H4 (cell line): ENCODE data around the gene SPP1. TPM values are rescaled to one million over a fixed set of nuclear protein-coding genes. Genes with fewer than 3 reads are reported as not detected.

Source experiments
- DNase-seq: peaks from one replicate; pipeline ENCODE4 v3.0.0-alpha.2; 2015; ENCODE audit warnings: low spot score
- total RNA-seq: library from RNA; depleted of rRNA; stranded (reverse); fragments of >200 nt; shearing (Covaris generic); gene quantifications from 2 replicates; pipeline ENCODE4 v1.2.3, GENCODE V29; 2014

SPP1 gene
- total RNA-seq, 1 experiment from 2014 or later: 219 TPM

DNA sequence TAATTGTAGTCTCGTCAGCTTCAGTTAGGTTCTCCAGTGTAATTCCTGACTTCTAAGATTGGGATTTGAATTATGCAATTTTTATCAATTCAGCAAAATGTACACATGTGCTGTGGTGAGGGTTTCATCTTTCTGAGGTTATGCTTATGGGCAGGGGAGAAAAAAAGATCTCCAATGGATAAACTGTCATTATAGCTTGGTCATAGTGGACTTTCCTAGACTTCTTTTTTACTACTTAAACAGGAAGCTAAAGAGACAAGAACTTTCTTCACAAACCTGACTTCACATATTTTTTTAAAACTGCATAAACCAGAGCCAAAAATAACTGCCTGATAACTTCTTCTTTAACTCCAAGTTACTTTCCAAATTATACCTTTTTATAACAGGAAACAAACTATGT lies 21.7 kb upstream of the SPP1 start:
- DNase-seq: no peak

DNA sequence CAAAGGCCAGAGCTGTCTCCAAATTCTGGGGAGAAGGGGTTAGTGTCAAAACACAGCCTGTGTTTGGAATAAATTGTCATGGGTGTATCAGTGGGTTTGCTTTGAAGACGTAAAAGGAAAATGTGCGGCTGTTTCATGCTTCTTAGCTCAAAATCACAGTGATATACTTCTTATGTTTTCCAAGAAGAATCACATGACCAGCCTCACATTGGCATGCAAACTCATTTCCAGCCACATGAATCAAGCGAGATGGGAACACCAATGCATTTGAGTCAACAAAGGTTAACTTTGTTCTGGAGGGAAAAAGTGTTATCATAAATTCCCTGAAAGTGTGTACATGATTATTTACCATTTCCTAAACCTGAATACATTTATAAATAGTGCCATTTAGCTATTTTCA lies 19.0 kb upstream of the SPP1 start:
- no peak for DNase-seq

DNA sequence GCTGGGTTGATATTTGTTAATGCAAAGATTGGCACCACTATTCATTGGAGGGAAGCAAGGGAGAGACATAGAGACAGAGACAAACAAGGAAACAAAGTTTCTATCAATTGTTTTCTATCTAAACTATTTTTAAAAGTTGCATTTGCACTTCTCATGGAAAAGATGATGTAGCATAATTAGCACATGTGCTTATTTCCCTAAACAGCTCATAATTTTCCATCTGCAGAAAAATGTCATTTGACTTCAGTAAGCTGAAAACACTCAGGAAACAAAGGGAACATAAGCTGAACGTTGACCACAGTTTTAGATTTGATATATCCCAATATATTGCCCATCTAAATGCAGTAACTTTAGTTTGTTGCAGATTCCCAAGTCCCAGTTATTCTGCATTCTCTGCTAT lies 18.5 kb upstream of the SPP1 start:
- no peak for DNase-seq

DNA sequence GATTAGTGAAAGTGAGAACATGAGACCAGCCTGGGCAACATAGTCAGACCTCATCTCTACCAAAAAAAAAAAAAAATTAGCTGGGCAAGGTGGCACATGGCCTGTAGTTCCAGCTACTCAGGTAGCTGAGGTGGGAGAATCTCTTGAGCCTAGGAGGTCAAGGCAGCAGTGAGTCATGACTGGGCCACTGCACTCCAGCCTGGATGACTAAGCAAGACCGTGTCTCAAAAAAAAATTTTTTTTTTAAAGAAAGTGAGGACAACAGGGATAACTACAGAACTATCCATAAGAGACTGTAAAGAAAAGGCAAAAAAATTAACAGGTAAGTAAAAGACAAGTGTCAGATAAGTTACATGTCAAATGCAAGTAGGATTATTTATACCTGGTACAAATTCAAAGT lies 13.5 kb upstream of the SPP1 start:
- DNase-seq: peak; percentile 39

DNA sequence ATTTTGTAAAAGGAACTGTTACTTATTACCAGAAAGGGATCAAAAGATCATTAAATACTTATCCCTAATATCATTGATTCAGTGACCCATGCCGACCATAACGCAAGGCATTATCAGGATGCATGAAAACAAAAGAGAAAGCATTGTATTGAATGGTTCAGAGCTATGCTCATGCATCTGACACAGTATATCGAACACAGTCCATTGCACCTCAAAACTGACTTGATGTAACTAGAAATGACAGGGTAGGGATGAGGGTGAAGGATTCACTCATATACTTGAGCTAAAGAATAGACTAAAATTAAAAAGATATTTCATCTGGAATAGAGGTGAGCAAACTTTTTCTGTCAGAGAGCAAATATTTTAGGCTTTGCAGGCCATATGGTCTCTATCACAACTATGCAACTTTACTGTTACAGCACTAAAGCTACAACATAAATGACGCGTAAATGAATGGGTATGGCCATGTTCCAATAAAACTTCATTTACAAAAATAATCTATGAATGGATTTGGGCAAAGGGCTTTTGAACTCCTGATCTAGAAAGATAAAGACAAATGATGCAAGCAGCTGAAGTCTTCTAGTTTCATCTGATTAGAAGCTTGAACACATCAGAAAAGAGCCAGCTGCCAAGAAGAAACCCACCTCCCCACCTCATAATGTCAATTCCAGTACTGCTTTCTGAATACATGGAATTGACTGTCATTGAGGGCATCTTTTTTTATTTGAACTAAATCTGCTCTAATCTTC lies 12.9 kb upstream of the SPP1 start:
- DNase-seq: no peak

DNA sequence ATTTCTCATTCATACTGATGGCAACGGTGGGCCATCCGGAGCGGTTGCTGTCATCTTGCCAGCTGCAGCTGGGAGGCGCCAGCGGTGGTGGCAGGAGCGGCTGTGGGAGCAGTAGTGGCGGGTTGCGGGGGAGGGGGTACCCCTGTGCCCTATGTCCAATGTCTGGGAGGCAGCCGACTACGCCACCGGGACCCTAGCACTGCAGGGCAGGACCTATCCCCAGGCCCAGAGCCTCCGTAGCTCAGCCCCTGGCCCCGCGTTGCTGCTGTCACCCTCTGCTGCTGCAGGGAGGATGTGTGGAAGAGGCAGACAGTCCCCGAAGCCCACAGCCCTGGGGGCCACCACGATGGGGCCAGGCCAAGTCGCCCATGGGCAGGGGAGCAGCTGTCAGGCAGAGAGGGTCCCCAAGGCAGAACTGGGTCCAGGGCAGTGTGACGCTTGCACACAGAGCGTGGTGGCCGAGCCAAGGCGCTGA lies 10.0 kb upstream of the SPP1 start:
- no peak for DNase-seq

DNA sequence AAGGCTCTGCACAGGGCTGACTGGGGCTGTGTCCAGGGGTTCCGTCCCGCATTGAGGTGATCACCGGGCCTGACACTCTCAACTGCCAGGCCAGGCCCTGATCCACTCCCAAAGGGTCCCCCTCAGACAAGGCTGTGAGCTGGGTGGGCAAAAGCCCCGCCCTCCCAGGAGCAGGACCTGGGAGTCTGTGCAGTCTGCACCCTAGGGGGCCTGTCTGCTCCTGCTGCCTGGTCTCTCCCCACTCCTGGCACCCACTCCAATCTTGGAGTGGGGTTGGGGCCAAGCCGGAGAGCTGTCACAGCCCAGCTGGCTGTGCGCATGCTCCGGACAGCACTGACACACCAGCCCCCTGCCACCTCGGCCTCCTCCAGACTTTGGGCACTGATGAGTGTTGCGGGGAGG lies 9.4 kb upstream of the SPP1 start:
- no peak for DNase-seq

DNA sequence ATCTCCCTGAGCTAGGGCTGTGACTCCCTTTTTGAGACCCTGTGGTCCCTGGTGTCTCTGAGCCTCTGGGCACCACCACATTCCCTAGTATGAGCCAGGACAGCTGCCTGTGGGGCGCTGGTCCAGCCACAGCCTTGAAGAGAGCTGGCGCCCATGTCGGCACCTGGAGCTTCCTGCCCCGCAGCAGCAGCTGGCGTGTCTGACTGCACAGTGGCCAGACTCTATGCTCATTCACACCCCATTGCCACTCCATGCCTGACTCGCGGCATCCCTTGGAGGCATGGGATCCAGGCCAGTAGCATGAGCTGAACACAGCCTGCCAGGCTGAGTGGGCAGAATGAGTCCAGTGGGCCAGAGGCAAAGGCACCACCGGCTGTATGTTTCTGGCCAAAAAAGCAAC lies 8.3 kb upstream of the SPP1 start:
- no peak for DNase-seq

DNA sequence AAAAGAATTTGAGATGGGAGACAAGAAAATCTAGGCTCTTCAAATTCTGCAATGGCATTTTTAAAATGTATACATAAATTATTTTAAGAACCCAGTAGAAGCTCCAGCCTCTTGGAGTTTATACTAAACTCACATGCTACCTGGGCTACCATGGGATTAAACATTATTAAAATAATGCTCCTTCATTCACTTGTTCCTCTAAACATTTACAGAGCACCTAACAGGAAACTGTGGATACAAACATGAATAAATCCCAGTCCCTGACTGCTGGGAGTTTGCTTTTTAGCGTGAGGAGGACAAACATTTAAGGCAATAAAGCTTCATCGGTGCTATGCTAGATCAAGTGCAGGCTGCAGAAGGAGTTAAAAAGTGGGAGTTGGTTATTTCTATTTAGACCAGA lies 5.4 kb upstream of the SPP1 start:
- DNase-seq: no peak

DNA sequence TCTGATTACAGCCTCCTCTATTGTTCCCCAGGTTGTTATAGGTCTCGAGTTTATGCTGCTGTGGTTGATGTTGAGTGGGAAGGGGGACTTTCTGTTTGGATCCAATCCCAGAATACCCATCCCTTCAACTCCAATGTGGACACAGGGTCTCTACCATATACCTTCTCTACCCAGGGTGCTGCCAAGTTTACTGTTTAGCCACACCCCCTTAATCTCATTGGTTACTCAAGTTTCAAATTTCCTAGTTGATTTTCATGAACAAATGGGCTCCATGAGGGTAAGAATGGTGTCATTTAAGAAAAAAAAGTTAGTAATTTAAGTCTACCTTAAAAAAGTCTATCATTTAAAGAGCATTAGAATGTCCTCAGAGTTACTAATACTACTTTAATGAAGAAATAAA lies 3.6 kb upstream of the SPP1 start:
- no peak for DNase-seq

DNA sequence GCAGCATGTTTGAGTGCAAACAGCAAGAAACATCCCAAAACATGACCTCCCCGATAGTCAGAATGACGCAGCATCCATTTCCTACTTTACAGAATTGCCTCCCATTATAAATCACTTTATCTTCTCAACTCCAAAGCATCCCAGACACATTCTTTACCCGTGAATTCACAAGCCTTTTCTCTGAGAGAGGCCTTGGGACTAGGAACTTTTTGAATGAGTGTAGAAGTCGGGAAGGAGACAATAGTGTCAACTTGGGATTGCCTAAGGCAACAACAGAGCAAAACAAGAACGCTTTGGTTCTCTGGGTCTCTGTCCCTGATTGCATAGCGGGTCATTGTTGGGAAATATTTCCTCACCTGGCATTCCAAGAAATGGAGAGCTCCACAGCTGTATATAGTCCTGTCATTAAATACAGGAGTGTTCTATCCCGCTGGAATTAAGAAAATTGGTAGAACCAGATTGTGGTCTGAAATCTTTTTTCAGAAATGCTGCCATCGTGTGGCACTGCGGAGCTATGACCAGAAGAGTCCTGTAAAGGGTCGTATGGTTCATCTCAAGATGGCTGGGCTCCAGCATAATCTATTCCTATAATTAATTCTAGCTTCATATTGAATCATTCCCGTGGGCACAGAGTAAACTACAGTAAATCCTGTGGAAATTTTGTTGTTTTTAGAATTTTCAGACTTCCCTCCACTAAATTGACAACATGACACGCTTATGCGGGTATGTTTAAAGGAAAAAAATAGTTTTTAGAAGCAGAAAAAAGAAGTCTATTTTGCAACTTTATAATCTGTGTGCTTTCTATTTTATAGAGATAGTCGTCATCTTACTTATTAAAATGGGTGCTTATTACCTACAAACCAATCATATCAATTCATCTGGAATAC lies 2.0 kb upstream of the SPP1 start:
- DNase-seq: peak; percentile 73

DNA sequence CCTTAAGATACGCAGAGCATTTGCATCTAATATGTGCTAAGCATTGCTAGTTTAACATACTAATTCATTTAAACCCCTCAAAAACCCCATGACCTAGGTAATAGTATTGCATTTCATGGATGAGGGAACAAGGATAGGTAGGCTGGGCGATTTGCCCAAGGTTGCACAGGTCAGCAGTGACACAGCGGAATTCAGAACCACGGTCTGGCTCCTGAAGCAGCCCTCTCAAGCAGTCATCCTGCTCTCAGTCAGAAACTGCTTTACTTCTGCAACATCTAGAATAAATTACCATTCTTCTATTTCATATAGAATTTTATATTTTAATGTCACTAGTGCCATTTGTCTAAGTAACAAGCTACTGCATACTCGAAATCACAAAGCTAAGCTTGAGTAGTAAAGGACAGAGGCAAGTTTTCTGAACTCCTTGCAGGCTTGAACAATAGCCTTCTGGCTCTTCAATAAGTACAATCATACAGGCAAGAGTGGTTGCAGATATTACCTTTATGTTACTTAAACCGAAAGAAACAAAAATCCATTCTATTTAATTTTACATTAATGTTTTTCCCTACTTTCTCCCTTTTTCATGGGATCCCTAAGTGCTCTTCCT lies 555 bp upstream of the SPP1 start:
- peak; percentile 52 for DNase-seq

DNA sequence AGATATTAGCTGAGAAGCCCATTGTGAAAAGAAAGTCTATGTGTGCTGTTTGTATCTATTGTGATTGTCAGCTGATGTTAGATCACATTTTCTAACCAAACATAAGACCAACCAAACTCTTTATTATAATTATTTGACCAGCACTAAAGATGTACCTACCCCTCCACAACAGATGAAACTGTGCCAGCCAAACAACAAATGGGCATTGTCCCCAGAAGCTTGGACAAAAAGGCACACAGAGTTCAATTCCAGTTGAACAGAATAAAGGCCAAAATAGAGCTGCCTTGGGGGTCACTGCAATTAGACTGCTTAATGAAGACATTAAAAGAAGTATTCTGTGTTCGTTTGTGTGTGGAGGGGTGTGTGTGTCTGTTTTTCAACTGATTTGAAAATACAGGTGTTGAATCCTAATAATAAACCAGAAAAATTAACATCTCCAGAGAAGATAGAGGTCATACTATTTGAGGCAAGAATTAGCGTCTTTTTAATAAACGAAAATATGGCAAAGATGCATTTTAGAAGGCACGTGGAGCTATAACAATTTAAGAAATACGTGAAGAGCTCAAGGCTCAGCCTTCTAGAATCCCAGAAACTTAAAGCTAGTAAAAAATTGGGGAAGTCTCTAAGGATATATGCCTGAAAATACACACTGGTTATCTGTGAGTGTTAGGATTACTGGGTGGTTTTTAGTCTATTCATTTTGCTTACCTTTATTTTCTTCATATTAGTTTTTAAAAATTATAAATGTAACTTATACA lies 2.2 kb downstream of the SPP1 start:
- no peak for DNase-seq

DNA sequence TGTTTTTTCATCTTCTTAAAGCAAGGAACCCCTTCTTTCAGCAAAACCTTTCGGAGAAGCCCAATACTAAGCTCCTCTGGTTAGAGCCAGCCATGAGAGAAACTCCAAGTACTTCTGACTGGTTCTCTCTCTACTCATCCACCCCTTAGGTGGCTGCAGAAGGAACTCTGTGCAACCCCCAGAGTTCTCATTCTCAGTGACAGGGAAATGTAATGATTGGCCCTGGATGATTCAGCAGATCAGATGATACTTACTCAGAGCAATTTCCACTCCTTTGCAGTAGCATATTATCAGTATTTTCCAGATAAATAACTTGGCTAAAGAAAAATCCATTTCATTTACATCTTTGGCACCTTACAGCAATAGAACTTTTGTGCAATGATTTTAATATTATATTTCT lies 3.2 kb downstream of the SPP1 start:
- DNase-seq: no peak

DNA sequence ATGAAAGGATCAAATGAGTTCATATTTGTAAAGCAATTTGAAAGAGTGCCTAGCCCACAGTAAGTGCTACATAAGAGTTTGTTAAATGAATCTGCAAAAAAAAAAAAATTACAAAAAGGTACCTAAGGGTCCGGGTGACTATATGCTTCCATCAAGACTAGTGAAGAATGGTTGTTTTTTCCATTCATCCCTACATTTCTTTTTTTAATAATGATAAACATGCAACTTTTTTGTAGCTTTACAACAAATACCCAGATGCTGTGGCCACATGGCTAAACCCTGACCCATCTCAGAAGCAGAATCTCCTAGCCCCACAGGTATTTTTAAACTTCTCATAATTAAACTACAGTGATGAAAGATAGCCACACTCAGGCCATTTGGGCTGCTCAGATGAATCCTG lies 4.3 kb downstream of the SPP1 start:
- DNase-seq: no peak

DNA sequence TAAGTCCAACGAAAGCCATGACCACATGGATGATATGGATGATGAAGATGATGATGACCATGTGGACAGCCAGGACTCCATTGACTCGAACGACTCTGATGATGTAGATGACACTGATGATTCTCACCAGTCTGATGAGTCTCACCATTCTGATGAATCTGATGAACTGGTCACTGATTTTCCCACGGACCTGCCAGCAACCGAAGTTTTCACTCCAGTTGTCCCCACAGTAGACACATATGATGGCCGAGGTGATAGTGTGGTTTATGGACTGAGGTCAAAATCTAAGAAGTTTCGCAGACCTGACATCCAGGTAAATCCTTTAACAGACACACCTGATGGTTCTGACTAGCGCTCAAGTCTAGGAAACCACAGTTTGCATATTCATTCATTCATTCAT lies 6.0 kb downstream of the SPP1 start:
- no peak for DNase-seq

DNA sequence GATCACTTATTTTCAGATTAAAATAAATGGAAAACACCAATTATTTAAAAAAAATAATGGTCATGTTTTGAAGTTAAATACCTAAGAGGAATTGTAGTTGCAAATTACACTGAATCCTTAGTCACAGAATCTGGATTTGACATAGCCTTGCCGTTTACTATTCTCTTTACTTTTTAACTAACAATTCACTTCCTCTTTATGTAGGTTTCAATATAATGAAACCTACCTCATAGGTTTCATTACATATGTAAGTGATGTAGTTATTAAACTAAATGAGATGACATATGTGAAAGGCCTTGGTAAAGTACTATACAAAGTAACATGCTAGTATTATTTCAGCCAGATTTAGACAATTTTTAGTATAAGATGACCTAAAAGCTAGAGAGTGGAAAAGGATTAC lies 6.5 kb downstream of the SPP1 start:
- no peak for DNase-seq

DNA sequence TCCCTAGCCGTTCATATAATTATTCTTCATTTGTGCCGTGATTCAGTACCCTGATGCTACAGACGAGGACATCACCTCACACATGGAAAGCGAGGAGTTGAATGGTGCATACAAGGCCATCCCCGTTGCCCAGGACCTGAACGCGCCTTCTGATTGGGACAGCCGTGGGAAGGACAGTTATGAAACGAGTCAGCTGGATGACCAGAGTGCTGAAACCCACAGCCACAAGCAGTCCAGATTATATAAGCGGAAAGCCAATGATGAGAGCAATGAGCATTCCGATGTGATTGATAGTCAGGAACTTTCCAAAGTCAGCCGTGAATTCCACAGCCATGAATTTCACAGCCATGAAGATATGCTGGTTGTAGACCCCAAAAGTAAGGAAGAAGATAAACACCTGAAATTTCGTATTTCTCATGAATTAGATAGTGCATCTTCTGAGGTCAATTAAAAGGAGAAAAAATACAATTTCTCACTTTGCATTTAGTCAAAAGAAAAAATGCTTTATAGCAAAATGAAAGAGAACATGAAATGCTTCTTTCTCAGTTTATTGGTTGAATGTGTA lies 7.0 kb downstream of the SPP1 start:
- no peak for DNase-seq

DNA sequence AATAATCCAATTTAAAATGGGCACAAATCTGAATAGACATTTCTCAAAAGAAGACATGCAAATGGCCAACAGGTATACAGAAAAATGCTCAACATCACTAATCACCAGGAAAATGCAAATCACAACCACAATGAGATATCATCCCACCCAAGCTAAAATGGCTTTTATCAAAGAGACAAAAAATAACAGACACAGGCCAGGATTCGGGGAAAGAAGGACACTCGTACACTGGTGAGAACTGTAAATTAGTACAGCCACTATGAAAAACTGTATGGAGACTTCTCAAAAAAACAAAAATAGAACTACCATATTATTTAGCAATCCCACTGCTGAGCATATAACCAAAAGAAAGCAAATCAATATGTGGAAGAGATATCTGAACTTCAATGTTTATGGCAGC lies 8.5 kb downstream of the SPP1 start:
- DNase-seq: no peak

DNA sequence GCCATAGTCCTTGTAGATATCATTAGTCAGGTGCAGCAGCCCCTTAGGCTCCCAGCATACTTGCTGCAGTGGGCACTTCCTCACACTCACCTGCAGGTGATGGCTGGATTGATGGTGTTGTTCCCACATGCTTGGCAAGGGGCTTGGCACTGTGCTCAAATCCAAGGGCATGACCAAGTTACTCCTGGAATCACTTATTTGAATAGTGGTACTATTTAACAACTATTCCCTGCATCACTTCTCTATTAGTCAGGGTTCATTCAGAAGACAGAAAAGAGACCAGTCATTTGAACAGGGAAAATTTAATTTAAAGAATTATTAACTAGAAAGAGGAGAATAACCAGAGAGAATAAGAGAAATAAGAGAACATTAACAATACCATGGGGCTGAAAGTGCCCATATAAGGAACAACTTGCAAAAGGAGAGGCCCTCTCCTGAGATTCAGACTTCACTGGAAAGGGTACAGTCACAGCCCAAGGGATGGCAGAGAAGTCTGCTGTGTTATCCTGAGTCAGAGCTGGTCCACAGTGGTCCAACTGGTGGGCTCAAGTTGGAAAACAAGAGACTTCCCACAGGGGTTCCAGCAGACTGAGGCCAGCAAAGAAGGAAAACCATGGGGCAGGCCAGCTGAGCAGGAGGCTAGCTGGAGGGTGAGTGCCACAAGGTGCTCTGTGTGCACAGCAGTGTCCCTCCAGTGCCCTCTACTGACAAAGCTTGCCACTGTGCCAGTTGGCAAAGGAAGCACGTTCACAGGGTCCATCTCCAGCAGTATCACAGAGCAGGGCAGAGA lies 9.8 kb downstream of the SPP1 start:
- peak; percentile 78 for DNase-seq

DNA sequence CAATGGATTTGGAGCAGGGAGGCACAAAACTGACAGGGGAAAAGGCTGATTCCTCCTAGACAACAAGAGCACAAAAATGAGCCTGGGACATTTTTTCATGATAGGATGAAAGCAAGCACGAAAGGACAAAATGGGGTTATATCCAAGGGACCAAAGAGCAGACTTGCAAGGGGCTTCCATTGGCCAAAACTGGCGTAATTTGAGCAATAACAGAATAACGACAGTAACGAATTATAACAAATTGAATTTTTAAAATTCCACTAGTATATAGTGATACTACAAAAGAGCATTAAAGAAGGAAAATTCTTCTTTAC lies 10.3 kb downstream of the SPP1 start:
- no peak for DNase-seq
